Measurements from ENCODE around the gene HIVEP3. TPM values are rescaled to one million over a fixed set of nuclear protein-coding genes. Genes with fewer than 3 reads are reported as not detected.

Gene HIVEP3
- total RNA-seq, 1 experiment from 2014 or later: 1.4 TPM

GRCh38 chr1:41739061-41739955, 179.4 kb downstream of the HIVEP3 start:
- Mint-ChIP-seq H3K36me3 (ENCODE audit: insufficient read depth in 1 of 3, low read depth in 3 of 3) (no peaks in the 10 kb centered on the region), H3K27me3 (ENCODE audit: low read depth) (peaks cover 12% of the 10 kb centered on the region), H3K9me3 (no peaks in the 10 kb centered on the region), H3K4me1 (peaks cover 4 to 7% of the 10 kb centered on the region in 2 experiments), H3K27ac (peak overlapping the region in 1 of 3 experiments; percentile 35; a peak in 2 of 7 replicates), H3K4me3 (no peak overlapping the region)
- H2BK120ac ChIP-seq (ENCODE audit: low read depth, low read length, poor library complexity, severe bottlenecking): no peak overlapping the region
- no peak overlapping the region for H4K5ac ChIP-seq (ENCODE audit: insufficient read length, low read depth, low read length)
- H3K79me2 ChIP-seq (ENCODE audit: insufficient read depth, low read length): no peaks in the 10 kb centered on the region
- no CpG with 5 or more reads among the region's 21 CpGs for WGBS (ENCODE audit: extremely low coverage, insufficient read length, low lambda C conversion rate)
- peaks cover 2% of the 10 kb centered on the region for H4K20me1 ChIP-seq (ENCODE audit: control insufficient read depth, insufficient read depth, insufficient read length)
- no peak overlapping the region for H3K4me2 ChIP-seq (ENCODE audit: insufficient read depth, insufficient read length, low read length)
- DNase-seq: no peak
- H3K23ac ChIP-seq (ENCODE audit: insufficient read length, low read depth, low read length): no peak overlapping the region
- H3K79me1 ChIP-seq (ENCODE audit: insufficient read depth, low read depth, low read length, poor library complexity, severe bottlenecking): no peaks in the 10 kb centered on the region
- H3K9ac ChIP-seq (ENCODE audit: extremely low read depth, insufficient read length, low read length): no peak overlapping the region
- H3K56ac ChIP-seq (ENCODE audit: insufficient read length, low read depth, low read length): no peak overlapping the region
- H2AFZ ChIP-seq (ENCODE audit: low read length): no peak overlapping the region
- H3K23me2 ChIP-seq (ENCODE audit: insufficient read length, low read depth, low read length, poor library complexity, severe bottlenecking): no peaks in the 10 kb centered on the region
- H3K14ac ChIP-seq (ENCODE audit: insufficient read depth, low read length): peak overlapping the region; percentile 49; the same call in 1 of the 2 replicates
- TF ChIP-seq, protein P1, sequence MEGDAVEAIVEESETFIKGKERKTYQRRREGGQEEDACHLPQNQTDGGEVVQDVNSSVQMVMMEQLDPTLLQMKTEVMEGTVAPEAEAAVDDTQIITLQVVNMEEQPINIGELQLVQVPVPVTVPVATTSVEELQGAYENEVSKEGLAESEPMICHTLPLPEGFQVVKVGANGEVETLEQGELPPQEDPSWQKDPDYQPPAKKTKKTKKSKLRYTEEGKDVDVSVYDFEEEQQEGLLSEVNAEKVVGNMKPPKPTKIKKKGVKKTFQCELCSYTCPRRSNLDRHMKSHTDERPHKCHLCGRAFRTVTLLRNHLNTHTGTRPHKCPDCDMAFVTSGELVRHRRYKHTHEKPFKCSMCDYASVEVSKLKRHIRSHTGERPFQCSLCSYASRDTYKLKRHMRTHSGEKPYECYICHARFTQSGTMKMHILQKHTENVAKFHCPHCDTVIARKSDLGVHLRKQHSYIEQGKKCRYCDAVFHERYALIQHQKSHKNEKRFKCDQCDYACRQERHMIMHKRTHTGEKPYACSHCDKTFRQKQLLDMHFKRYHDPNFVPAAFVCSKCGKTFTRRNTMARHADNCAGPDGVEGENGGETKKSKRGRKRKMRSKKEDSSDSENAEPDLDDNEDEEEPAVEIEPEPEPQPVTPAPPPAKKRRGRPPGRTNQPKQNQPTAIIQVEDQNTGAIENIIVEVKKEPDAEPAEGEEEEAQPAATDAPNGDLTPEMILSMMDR (conservative IDR thresholded peaks at IDR 0.05): no peak
- H3K27ac ChIP-seq (ENCODE audit: insufficient read length, low read depth, low read length): no peak overlapping the region
- H3K18ac ChIP-seq (ENCODE audit: insufficient read length, low read depth, low read length): no peak overlapping the region
- H3K27me3 ChIP-seq (ENCODE audit: insufficient read depth, low read length): no peaks in the 10 kb centered on the region
- H3K4ac ChIP-seq (ENCODE audit: low read depth, low read length): no peak overlapping the region
- H4K8ac ChIP-seq (replicated peaks; ENCODE audit: insufficient read length, low read depth, low read length): no peak overlapping the region
- no peak overlapping the region for H2BK5ac ChIP-seq (ENCODE audit: insufficient read length, low read length)
- no peak overlapping the region for H3T11ph ChIP-seq (ENCODE audit: low read length)
- H2BK20ac ChIP-seq (ENCODE audit: low read depth, low read length, poor library complexity, severe bottlenecking): no peak overlapping the region
- H2AK5ac ChIP-seq (ENCODE audit: insufficient read length, low read length): no peak overlapping the region
- H2BK15ac ChIP-seq (ENCODE audit: low read depth, low read length): no peak overlapping the region
- H2BK12ac ChIP-seq (ENCODE audit: insufficient read length, low read depth, low read length): no peak overlapping the region
- H4K91ac ChIP-seq (ENCODE audit: insufficient read length, low read depth, low read length): no peak overlapping the region
- H3K4me1 ChIP-seq (ENCODE audit: insufficient read depth, low read length): no peaks in the 10 kb centered on the region
- no peaks in the 10 kb centered on the region for H3K9me3 ChIP-seq (ENCODE audit: control insufficient read depth, low read depth, low read length)

Data from H9 (cell line).